ENCODE data around the gene RMND5A.

- TF ChIP-seq SUZ12 (IDR thresholded peaks at IDR 0.05; ENCODE audit: extremely low read depth, insufficient read depth, insufficient read length) = no peak
- no peak for TF ChIP-seq YY1 (IDR thresholded peaks at IDR 0.05; ENCODE audit: insufficient read depth, insufficient read length)
Observed at GRCh38 chr2:86783615-86784339, 63.7 kb downstream of the RMND5A start.
